Body of pancreas (tissue), 4 donors: ENCODE data around the gene CAVIN1. TPM values are rescaled to one million over a fixed set of nuclear protein-coding genes. Genes with fewer than 3 reads are reported as not detected.

Source experiments
- ATAC-seq: fragments of 150-250 bp; one replicate; pipeline ENCODE4 v1.9.1; 2016
- DNase-seq, 4 donors: peaks; one replicate each; pipeline ENCODE4 v3.0.0-alpha.2; 2019
- H3K27ac ChIP-seq, 4 donors: fragments of 200-600 bp; sonication (generic); 1 replicate in 3 of 4; 2 replicates in 1 of 4; pipeline versions ENCODE4 v1.5.1 to v1.6.1; 2016 to 2019; ENCODE audit warnings: mild to moderate bottlenecking in 1 of 4, mixed read lengths in 1 of 4, moderate library complexity in 1 of 4
- H3K27me3 ChIP-seq, 2 donors: fragments of 200-600 bp; sonication (generic); one replicate each; pipeline ENCODE4 v1.6.0; 2016; ENCODE audit warnings: mild to moderate bottlenecking in 1 of 2
- H3K36me3 ChIP-seq, 2 donors: fragments of 200-600 bp; sonication (generic); replicated peaks in 1 of 2; 2 replicates each; pipeline ENCODE4 v1.5.1; 2016; ENCODE audit warnings: low read depth in 2 of 2; ENCODE audit not compliant: insufficient read depth in 1 of 2
- H3K4me1 ChIP-seq: fragments of 200-600 bp; sonication (generic); one replicate; pipeline ENCODE4 v1.6.0; 2016
- H3K4me3 ChIP-seq, 2 donors: fragments of 200-600 bp; sonication (generic); 1 replicate in 1 of 2; 2 replicates in 1 of 2; pipeline ENCODE4 v1.5.1; 2016 to 2019
- H3K9me3 ChIP-seq, 3 donors: fragments of 200-600 bp; sonication (generic); 1 replicate in 2 of 3; 2 replicates in 1 of 3; pipeline ENCODE4 v1.5.1; 2016
- POLR2A ChIP-seq, 3 donors: fragments of 450-650 bp; IDR thresholded peaks; one replicate each; pipeline ENCODE4 v1.6.1; 2016; ENCODE audit warnings: antibody characterized with exemption in 3 of 3, mild to moderate bottlenecking in 2 of 3
- WGBS, 2 donors: methylation state at CpG; one replicate each; pipeline ENCODE4 v1.1.5; 2017; 5-methylcytosine and 5-hydroxymethylcytosine counted together
- intact Hi-C: fragments of 100-400 bp; cut with DNase I; formaldehyde crosslinking; loops from one replicate; pipeline ENCODE4 v1.15.1; 2023
- total RNA-seq, 2 donors: library from RNA; depleted of rRNA; stranded (reverse); fragments of >200 nt; gene quantifications; one replicate each; pipeline ENCODE4 v1.1.0, GENCODE V29; 2016
- TF ChIP-seq, protein P1 (sequence below), 7 experiments: fragments of 450-650 bp in 4 of 7; fragments of 200-600 bp in 3 of 7; sonication (generic) in 3 of 7; IDR thresholded peaks; one replicate each; pipeline ENCODE4 v1.5.1; 2016 to 2019; ENCODE audit warnings: antibody characterized with exemption in 7 of 7

The CAVIN1 gene
- total RNA-seq, 2 donors from 2014 or later: 63.3 to 75.8 TPM

DNA sequence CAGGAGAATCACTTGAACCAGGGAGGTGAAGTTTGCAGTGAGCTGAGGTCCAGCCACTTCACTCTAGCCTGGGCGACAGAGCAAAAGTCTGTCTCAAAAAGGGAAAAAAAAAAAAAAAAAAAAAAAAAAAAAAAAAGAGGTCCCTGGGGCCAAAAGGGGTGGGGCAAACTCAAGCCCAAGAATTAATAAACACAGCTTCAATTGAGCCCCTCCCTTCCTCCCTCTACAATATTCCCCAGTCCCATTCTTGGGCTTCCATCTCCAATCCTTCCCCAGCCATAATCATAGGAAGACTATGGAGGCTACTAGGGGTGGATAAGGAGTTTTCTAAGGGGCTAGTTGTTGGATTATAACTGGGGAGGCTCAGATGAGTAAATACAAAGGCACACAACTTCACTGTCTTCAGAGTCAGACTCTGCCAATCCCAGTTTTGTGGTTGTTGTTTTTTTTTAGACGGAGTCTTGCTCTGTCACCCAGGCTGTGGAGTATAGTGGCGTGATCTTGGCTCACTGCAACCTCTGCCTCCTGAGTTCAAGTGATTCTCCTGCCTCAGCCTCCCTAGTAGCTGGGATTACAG, 9.5 kb downstream of the CAVIN1 start:
- H3K4me1 ChIP-seq: no peaks in the 10 kb centered on the region
- ATAC-seq (no peak), DNase-seq (no peak)
- H3K27me3 ChIP-seq: no peaks in the 10 kb centered on the region
- H3K36me3 ChIP-seq: no peaks in the 10 kb centered on the region
- H3K27ac ChIP-seq: no peak overlapping the region
- no peak overlapping the region for H3K4me3 ChIP-seq
- intact Hi-C loops: no loop called here
- 84 to 88% methylated on average over 3 of the region's 3 CpGs for WGBS, 2 donors
- TF ChIP-seq, protein P1, sequence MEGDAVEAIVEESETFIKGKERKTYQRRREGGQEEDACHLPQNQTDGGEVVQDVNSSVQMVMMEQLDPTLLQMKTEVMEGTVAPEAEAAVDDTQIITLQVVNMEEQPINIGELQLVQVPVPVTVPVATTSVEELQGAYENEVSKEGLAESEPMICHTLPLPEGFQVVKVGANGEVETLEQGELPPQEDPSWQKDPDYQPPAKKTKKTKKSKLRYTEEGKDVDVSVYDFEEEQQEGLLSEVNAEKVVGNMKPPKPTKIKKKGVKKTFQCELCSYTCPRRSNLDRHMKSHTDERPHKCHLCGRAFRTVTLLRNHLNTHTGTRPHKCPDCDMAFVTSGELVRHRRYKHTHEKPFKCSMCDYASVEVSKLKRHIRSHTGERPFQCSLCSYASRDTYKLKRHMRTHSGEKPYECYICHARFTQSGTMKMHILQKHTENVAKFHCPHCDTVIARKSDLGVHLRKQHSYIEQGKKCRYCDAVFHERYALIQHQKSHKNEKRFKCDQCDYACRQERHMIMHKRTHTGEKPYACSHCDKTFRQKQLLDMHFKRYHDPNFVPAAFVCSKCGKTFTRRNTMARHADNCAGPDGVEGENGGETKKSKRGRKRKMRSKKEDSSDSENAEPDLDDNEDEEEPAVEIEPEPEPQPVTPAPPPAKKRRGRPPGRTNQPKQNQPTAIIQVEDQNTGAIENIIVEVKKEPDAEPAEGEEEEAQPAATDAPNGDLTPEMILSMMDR (IDR thresholded peaks at IDR 0.05): no peak
- TF ChIP-seq POLR2A (IDR thresholded peaks at IDR 0.05): no peak
- no peaks in the 10 kb centered on the region for H3K9me3 ChIP-seq

DNA sequence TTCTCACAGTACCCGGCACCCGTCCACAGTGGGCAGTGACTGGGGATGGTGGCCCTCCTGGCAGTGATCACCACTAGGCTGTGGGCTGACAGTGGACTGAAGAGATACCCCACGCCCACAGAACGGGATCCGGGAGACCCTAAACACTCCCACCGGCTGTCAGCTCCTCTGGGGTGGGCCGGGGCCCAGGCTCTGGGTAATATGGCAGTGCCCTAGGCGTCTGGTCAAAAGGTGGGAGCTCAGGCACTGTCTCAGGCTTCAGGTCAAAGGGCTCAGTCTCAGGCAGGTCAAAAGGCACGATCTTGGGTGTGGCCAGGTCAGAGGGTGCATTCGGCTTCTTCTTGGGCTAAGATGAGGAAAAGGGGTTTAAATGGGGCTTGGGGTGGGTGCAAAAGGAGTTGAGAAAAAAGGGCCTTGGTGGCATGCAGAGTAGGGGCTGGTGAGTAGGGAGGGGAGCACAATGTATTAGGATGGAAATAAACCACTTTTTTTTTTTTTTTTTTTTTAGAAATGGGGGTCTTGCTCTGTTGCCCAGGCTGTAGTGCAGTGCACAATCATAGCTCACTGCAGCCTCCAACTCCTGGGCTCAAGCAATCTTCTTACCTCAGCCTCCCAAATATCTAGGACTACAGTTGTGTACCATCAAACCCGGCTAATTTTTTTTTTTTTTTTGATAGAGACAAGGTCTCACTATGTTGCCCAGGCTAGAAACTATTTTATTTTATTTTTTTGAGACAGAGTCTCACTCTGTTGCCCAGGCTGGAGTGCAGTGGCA, 11.0 kb downstream of the CAVIN1 start:
- H3K27me3 ChIP-seq: no peaks in the 10 kb centered on the region
- H3K4me1 ChIP-seq: peaks cover 7% of the 10 kb centered on the region
- 81 to 90% methylated on average over 11 of the region's 11 CpGs for WGBS, 2 donors
- H3K4me3 ChIP-seq: no peak overlapping the region
- ATAC-seq (no peak), DNase-seq (no peak)
- H3K36me3 ChIP-seq: no peaks in the 10 kb centered on the region
- H3K27ac ChIP-seq: no peak overlapping the region
- no peak for TF ChIP-seq POLR2A (IDR thresholded peaks at IDR 0.05)
- TF ChIP-seq, protein P1 (IDR thresholded peaks at IDR 0.05): no peak
- no peaks in the 10 kb centered on the region for H3K9me3 ChIP-seq
- intact Hi-C loops: no loop called here

DNA sequence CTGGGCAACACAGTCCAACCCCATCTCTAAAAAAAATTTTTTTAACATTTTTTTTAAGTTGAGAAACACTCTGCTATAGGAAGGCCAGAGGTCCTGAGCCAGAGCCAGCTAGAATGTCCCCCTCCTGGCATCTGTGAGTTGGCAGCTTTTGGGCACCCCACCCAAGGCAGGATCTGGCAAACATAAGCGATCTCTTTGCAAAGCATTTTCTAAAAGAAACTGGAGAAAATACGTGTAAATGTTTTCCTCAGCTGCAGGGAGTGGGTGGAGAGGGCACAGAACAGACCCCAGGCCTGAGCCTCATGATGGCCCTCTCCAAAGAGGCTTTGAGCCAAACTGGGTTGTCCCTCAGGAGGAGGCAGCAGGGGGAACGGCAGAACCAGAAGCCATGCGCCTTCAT, 11.7 kb downstream of the CAVIN1 start:
- 76 to 85% methylated on average over 4 of the region's 4 CpGs for WGBS, 2 donors
- no peaks in the 10 kb centered on the region for H3K36me3 ChIP-seq

DNA sequence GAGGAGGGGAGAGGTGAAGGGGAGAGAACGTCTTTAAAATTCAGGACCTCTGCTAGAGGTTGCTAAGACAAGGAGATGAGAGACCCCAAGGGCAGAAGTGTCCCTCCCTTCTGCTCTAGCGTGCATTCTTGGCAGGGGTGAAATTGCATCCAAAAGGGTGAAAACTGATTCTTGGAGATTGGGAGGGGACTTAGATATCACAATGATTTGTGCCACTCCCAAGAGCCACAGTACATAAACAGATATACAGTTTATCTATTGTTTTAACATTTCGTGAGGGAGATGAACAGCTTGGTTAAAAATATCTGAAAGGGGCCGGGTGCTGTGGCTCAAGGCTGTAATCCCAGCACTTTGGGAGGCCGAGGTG, 12.8 kb downstream of the CAVIN1 start:
- no peak for ATAC-seq
- 69 to 73% methylated on average over 5 of the region's 5 CpGs for WGBS, 2 donors
- no peaks in the 10 kb centered on the region for H3K36me3 ChIP-seq
- H3K27me3 ChIP-seq: no peaks in the 10 kb centered on the region
- no peak overlapping the region for H3K4me3 ChIP-seq
- DNase-seq: no peak
- peak overlapping the region in 1 of 4 donors; percentile 21 for H3K27ac ChIP-seq
- intact Hi-C loops: no loop called here
- TF ChIP-seq POLR2A (IDR thresholded peaks at IDR 0.05): no peak
- TF ChIP-seq, protein P1 (IDR thresholded peaks at IDR 0.05): no peak
- peaks cover 22% of the 10 kb centered on the region for H3K4me1 ChIP-seq
- H3K9me3 ChIP-seq: no peaks in the 10 kb centered on the region

More for the DNA sequence above, 11.7 kb downstream of the CAVIN1 start:
- no peaks in the 10 kb centered on the region for H3K9me3 ChIP-seq
- peaks cover 15% of the 10 kb centered on the region for H3K4me1 ChIP-seq
- ATAC-seq: no peak
- H3K4me3 ChIP-seq: no peak overlapping the region
- no peak overlapping the region for H3K27ac ChIP-seq
- DNase-seq: no peak
- TF ChIP-seq, protein P1 (IDR thresholded peaks at IDR 0.05): no peak
- TF ChIP-seq POLR2A (IDR thresholded peaks at IDR 0.05): no peak
- no peaks in the 10 kb centered on the region for H3K27me3 ChIP-seq
- intact Hi-C loops: no loop called here
